HepG2 (cell line): ENCODE measurements around the gene DAPP1. TPM values are rescaled to one million over a fixed set of nuclear protein-coding genes. Genes with fewer than 3 reads are reported as not detected.
A peak's percentile ranks its signal among the peaks of the same experiment; 100 is the strongest.

ENCODE experiments used
- ATAC-seq: fragments of 200-7000 bp; cut with Tn5 transposase; 3 replicates; pipeline ENCODE4 v1.9.1; 2020; ENCODE audit warnings: mild to moderate bottlenecking, moderate library complexity
- BruUV-seq: library from RNA; stranded (reverse); fragments of 400-500 nt; replicated peaks from 2 replicates; lab custom pipeline; 2021; lab: Mats Ljungman, UMichigan
- CTCF ChIA-PET: fragments of 300-600 bp; formaldehyde crosslinking; extraction: SDS; loops from one replicate; lab custom pipeline; 2021; ENCODE audit warnings: low total read pairs, inconsistent platforms, low intra/inter-chr PET ratio; lab: Yijun Ruan, JAX
- POLR2A ChIA-PET: fragments of 350-600 bp; sonication (Branson Sonifier 250); formaldehyde crosslinking; loops from one replicate; lab custom pipeline; 2020; ENCODE audit warnings: antibody characterized with exemption, inconsistent platforms; lab: Yijun Ruan, JAX
- DNase-seq: peaks from one replicate; pipeline ENCODE4 v3.0.0-alpha.2; 2015; ENCODE audit warnings: low spot score
- FAIRE-seq: peaks from 3 replicates; lab custom pipeline; 2011; peaks lifted over from hg19 to GRCh38; lab: Jason Lieb, UNC
- H2AFZ ChIP-seq: one replicate; pipeline ENCODE4 v1.6.1; 2011; ENCODE audit warnings: low read length, inconsistent platforms
- H3K27ac ChIP-seq: fragments of 300-600 bp; 3 replicates; pipeline ENCODE4 v1.8.0; 2011; ENCODE audit warnings: mixed run types, mild to moderate bottlenecking, mixed read lengths, low read length, inconsistent platforms; ENCODE audit not compliant: insufficient read depth; ENCODE audit errors: extremely low read length
- H3K27me3 ChIP-seq, 2 experiments: fragments of 200-600 bp in 1 of 2; 2 replicates in 1 of 2; 3 replicates in 1 of 2; pipeline versions ENCODE4 v1.6.0 to v1.8.0; 2011; ENCODE audit warnings: low read length in 2 of 2, mild to moderate bottlenecking in 2 of 2, moderate library complexity in 2 of 2, inconsistent platforms in 1 of 2; ENCODE audit not compliant: insufficient read depth in 2 of 2, control insufficient read depth in 1 of 2
- H3K36me3 ChIP-seq, 2 experiments: fragments of 200-600 bp in 1 of 2; replicated peaks in 1 of 2; 2 replicates in 1 of 2; 3 replicates in 1 of 2; pipeline versions ENCODE4 v1.5.1 to v1.8.0; 2011; ENCODE audit warnings: low read length in 2 of 2, inconsistent platforms in 1 of 2; ENCODE audit not compliant: insufficient read depth in 2 of 2, control insufficient read depth in 1 of 2
- H3K4me1 ChIP-seq: 2 replicates; pipeline ENCODE4 v1.5.1; 2012; ENCODE audit warnings: low read length, inconsistent platforms; ENCODE audit not compliant: insufficient read depth
- H3K4me2 ChIP-seq: 2 replicates; pipeline ENCODE4 v1.6.0; 2011; ENCODE audit warnings: low read depth, low read length, inconsistent platforms
- H3K4me3 ChIP-seq, 3 experiments: fragments of 200-600 bp in 1 of 3; sonication (generic), shearing (Covaris generic) in 1 of 3; replicated peaks in 1 of 3; 2 replicates each; pipeline ENCODE4 v1.5.1; 2011 to 2016; ENCODE audit warnings: low read length in 3 of 3, inconsistent platforms in 2 of 3, low read depth in 2 of 3, mild to moderate bottlenecking in 2 of 3, control low read depth in 1 of 3, mixed read lengths in 1 of 3; ENCODE audit not compliant: insufficient read depth in 1 of 3
- H3K79me2 ChIP-seq: one replicate; pipeline ENCODE4 v1.6.1; 2011; ENCODE audit warnings: low read length, inconsistent platforms; ENCODE audit not compliant: insufficient read depth
- H3K9ac ChIP-seq: 2 replicates; pipeline ENCODE4 v1.6.0; 2011; ENCODE audit warnings: mild to moderate bottlenecking, low read depth, low read length, inconsistent platforms; ENCODE audit not compliant: insufficient read depth
- H3K9me3 ChIP-seq: 2 replicates; pipeline ENCODE4 v1.5.1; 2012; ENCODE audit warnings: mild to moderate bottlenecking, low read length
- H4K20me1 ChIP-seq: 2 replicates; pipeline ENCODE4 v1.6.0; 2011; ENCODE audit warnings: inconsistent platforms, mild to moderate bottlenecking, low read length, moderate library complexity; ENCODE audit not compliant: insufficient read depth
- ARHGAP35 ChIP-seq: sonication (generic); formaldehyde crosslinking; IDR thresholded peaks from 2 replicates; pipeline ENCODE4 v1.9.0; 2022; ENCODE audit warnings: mild to moderate bottlenecking, inconsistent platforms, moderate library complexity, missing genetic modification reagents, borderline replicate concordance
- BHLHE40 ChIP-seq: IDR thresholded peaks from 2 replicates; pipeline ENCODE4 v1.6.1; 2011; ENCODE audit warnings: low read length, improper control_type of control experiment
- EED ChIP-seq: sonication (generic); formaldehyde crosslinking; IDR thresholded peaks from 2 replicates; pipeline ENCODE4 v1.5.0; 2020; ENCODE audit warnings: mild to moderate bottlenecking, missing genetic modification reagents
- ELF4 ChIP-seq: sonication (generic); formaldehyde crosslinking; IDR thresholded peaks from 2 replicates; pipeline ENCODE4 v1.5.0; 2020; ENCODE audit warnings: missing genetic modification reagents, mild to moderate bottlenecking, moderate library complexity, borderline replicate concordance
- MBD4 ChIP-seq: IDR thresholded peaks from 2 replicates; pipeline ENCODE4 v1.6.1; 2012; ENCODE audit warnings: low read length, inconsistent platforms, borderline replicate concordance
- PCBP2 ChIP-seq: fragments of 200-400 bp; formaldehyde crosslinking; optimal IDR thresholded peaks from 2 replicates; pipeline ENCODE3; 2018; ENCODE audit warnings: low read length, low read depth; ENCODE audit not compliant: poor library complexity, severe bottlenecking
- RFX5 ChIP-seq: IDR thresholded peaks from 2 replicates; pipeline ENCODE4 v1.6.1; 2011; ENCODE audit warnings: low read depth, low read length, improper control_type of control experiment
- ZNF180 ChIP-seq: sonication (generic); formaldehyde crosslinking; IDR thresholded peaks from 2 replicates; pipeline ENCODE4 v1.4.0; 2020; ENCODE audit warnings: low read depth, missing genetic modification reagents, borderline replicate concordance
- ZNF468 ChIP-seq: sonication (generic); formaldehyde crosslinking; IDR thresholded peaks from 2 replicates; pipeline ENCODE4 v1.8.0; 2022; ENCODE audit warnings: mild to moderate bottlenecking, moderate library complexity, missing genetic modification reagents
- ZNF652 ChIP-seq: IDR thresholded peaks from 2 replicates; pipeline ENCODE4 v1.6.1; 2016; ENCODE audit warnings: low read depth, borderline replicate concordance
- WGBS: methylation state at CpG from one replicate; pipeline ENCODE4 v1.1.6; 2017; ENCODE audit warnings: low lambda C conversion rate; 5-methylcytosine and 5-hydroxymethylcytosine counted together
- in situ Hi-C: cut with HindIII; loops from 2 replicates; pipeline ENCODE4 v1.10.0; 2017; ENCODE audit warnings: low pct_unique_long_range_greater_than_20kb; ENCODE audit not compliant: extremely low pct_ligation_motif_present
- intact Hi-C: fragments of 100-400 bp; cut with micrococcal nuclease; formaldehyde crosslinking; loops from one replicate; pipeline ENCODE4 v1.10.0; 2022; ENCODE audit not compliant: unreplicated experiment
- polyA plus RNA-seq, 8 experiments: library from polyadenylated mRNA; depleted of rRNA in 3 of 8; stranded (reverse) in 7 of 8; unstranded in 1 of 8; fragments of >200 nt; fragmentation: Illumina TruSeq in 4 of 8; extraction: Trizol in 4 of 8; gene quantifications; 2 replicates each; pipeline versions ENCODE4 v1.2.1 to v1.2.3, GENCODE V29; 2011 to 2016; ENCODE audit warnings: low read depth in 4 of 8, missing spikeins in 1 of 8, mixed read lengths in 1 of 8; ENCODE audit not compliant: insufficient read depth in 1 of 8
- total RNA-seq, 5 experiments: library from RNA; depleted of rRNA; stranded (reverse); fragments of >200 nt; fragmentation: Illumina TruSeq; extraction: Trizol; gene quantifications; 2 replicates each; pipeline ENCODE4 v1.2.3, GENCODE V29; 2016; ENCODE audit warnings: low read depth in 1 of 5
- TF ChIP-seq, protein P1 (sequence below): IDR thresholded peaks from 2 replicates; pipeline ENCODE4 v1.4.0; 2020; ENCODE audit warnings: mild to moderate bottlenecking, missing genetic modification reagents
- TF ChIP-seq, protein P2 (sequence below): sonication (generic); formaldehyde crosslinking; IDR thresholded peaks from 2 replicates; pipeline ENCODE4 v1.4.0; 2020; ENCODE audit warnings: mild to moderate bottlenecking, missing genetic modification reagents
- TF ChIP-seq, protein P3 (sequence below): sonication (generic); formaldehyde crosslinking; IDR thresholded peaks from 2 replicates; pipeline ENCODE4 v1.8.0; 2022; ENCODE audit warnings: mild to moderate bottlenecking, missing genetic modification reagents, borderline replicate concordance

The DAPP1 gene
- total and polyA plus RNA-seq, 2 of the 13 experiments (the other 11 are each of a cell fraction or from before 2014, with no cell fraction given) = not detected

DNA sequence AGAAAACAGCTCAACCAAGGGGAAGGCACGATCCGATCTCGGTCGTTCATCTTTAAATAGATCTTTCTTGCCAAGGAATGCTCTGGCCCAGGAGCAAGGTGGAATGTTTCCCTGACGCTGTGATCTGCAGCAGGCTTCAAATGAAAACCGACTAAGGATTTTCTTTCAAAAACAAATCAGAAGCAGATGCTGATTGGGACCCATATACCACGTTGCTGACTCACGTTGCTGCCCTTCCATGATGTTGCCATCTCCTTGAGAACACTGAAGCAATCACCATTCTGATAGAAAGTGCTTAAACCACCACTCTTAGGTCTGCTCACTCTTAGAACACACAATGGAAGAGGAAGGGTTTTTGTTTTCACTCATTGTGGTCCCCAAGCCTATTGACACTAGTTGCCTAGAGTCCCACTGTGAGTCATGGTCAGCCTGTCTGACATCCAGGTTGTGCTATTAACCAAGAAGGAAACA is 51.5 kb downstream of the DAPP1 start:
- H3K4me3 ChIP-seq = no peak overlapping the region
- H2AFZ ChIP-seq = peak overlapping the region; percentile 63
- in situ Hi-C loops (no loop called here), intact Hi-C loops (no loop called here)
- no peaks in the 10 kb centered on the region for H4K20me1 ChIP-seq
- H3K4me2 ChIP-seq = no peak overlapping the region
- TF ChIP-seq, protein P1, sequence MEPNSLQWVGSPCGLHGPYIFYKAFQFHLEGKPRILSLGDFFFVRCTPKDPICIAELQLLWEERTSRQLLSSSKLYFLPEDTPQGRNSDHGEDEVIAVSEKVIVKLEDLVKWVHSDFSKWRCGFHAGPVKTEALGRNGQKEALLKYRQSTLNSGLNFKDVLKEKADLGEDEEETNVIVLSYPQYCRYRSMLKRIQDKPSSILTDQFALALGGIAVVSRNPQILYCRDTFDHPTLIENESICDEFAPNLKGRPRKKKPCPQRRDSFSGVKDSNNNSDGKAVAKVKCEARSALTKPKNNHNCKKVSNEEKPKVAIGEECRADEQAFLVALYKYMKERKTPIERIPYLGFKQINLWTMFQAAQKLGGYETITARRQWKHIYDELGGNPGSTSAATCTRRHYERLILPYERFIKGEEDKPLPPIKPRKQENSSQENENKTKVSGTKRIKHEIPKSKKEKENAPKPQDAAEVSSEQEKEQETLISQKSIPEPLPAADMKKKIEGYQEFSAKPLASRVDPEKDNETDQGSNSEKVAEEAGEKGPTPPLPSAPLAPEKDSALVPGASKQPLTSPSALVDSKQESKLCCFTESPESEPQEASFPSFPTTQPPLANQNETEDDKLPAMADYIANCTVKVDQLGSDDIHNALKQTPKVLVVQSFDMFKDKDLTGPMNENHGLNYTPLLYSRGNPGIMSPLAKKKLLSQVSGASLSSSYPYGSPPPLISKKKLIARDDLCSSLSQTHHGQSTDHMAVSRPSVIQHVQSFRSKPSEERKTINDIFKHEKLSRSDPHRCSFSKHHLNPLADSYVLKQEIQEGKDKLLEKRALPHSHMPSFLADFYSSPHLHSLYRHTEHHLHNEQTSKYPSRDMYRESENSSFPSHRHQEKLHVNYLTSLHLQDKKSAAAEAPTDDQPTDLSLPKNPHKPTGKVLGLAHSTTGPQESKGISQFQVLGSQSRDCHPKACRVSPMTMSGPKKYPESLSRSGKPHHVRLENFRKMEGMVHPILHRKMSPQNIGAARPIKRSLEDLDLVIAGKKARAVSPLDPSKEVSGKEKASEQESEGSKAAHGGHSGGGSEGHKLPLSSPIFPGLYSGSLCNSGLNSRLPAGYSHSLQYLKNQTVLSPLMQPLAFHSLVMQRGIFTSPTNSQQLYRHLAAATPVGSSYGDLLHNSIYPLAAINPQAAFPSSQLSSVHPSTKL (CRISPR knock-in tag) = no peak
- no peak for TF ChIP-seq EED (CRISPR knock-in tag)
- TF ChIP-seq, protein P2, sequence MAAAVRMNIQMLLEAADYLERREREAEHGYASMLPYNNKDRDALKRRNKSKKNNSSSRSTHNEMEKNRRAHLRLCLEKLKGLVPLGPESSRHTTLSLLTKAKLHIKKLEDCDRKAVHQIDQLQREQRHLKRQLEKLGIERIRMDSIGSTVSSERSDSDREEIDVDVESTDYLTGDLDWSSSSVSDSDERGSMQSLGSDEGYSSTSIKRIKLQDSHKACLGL (CRISPR knock-in tag) = no peak
- no peak overlapping the region for H3K27ac ChIP-seq
- H3K4me1 ChIP-seq = no peaks in the 10 kb centered on the region
- ChIA-PET CTCF (no interaction called here), POLR2A (no interaction called here)
- DNase-seq = no peak
- H3K27me3 ChIP-seq = no peaks in the 10 kb centered on the region; a peak in 1 of 5 replicates
- no peak for FAIRE-seq
- no peaks in the 10 kb centered on the region for H3K9me3 ChIP-seq
- 26% methylated on average over 8 of the region's 8 CpGs for WGBS
- no peak overlapping the region for H3K9ac ChIP-seq
- no peak for ATAC-seq
- no peaks in the 10 kb centered on the region for H3K79me2 ChIP-seq
- H3K36me3 ChIP-seq = no peaks in the 10 kb centered on the region
- BruUV-seq = no TSS peak

DNA sequence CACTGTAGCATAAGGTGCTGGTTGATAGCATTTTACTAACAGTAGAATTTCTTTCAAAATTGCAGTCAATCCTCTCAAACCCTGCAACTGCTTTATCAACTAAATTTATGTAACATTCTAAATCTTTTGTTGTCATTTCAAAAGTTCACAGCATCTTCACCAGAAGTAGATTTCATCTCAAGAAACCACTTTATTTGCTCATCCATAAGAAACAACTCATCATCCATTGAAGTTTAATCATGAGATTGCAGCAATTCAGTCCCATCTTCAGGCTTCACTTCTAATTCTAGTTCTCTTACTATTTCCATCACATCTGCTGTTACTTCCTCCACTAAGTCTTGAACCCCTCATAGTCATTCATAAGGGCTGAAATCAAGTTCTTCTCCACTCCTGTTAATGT is 55.9 kb downstream of the DAPP1 start:
- Histone ChIP-seq H3K9me3 (no peaks in the 10 kb centered on the region), H3K36me3 (no peaks in the 10 kb centered on the region), H3K4me3 (no peak overlapping the region), H3K4me1 (no peaks in the 10 kb centered on the region), H3K4me2 (no peak overlapping the region), H2AFZ (no peak overlapping the region), H3K27me3 (no peaks in the 10 kb centered on the region), H3K27ac (no peak overlapping the region), H3K79me2 (no peaks in the 10 kb centered on the region), H4K20me1 (no peaks in the 10 kb centered on the region), H3K9ac (no peak overlapping the region)
- in situ Hi-C loops = no loop called here
- ChIA-PET POLR2A (no interaction called here), CTCF (no interaction called here)
- ATAC-seq (no peak), FAIRE-seq (no peak), DNase-seq (no peak)
- BruUV-seq = no TSS peak
- intact Hi-C loops = no loop called here
- no peak for TF ChIP-seq ARHGAP35 (CRISPR knock-in tag)
- TF ChIP-seq MBD4 = no peak
- TF ChIP-seq ZNF468 (CRISPR knock-in tag) = no peak
- no peak for TF ChIP-seq BHLHE40
- TF ChIP-seq ELF4 = no peak
- TF ChIP-seq, protein P3, sequence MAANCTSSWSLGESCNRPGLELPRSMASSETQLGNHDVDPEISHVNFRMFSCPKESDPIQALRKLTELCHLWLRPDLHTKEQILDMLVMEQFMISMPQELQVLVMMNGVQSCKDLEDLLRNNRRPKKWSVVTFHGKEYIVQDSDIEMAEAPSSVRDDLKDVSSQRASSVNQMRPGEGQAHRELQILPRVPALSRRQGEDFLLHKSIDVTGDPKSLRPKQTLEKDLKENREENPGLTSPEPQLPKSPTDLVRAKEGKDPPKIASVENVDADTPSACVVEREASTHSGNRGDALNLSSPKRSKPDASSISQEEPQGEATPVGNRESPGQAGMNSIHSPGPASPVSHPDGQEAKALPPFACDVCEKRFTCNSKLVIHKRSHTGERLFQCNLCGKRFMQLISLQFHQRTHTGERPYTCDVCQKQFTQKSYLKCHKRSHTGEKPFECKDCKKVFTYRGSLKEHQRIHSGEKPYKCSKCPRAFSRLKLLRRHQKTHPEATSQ = no peak
- TF ChIP-seq ZNF652 = no peak
- TF ChIP-seq ZNF180 (CRISPR knock-in tag) = no peak
- TF ChIP-seq RFX5 = no peak
- TF ChIP-seq PCBP2 = no peak
